Stimulated activated CD8-positive, alpha-beta memory T cell treated with anti-CD3 and anti-CD28 coated beads, Interleukin-12 subunit alpha, Interleukin-12 subunit beta, amount 100 ng/mL, for 24 hours (primary cell): ENCODE data around the gene CRABP2.

ENCODE experiments used
- DNase-seq: peaks from one replicate; pipeline ENCODE4 v3.0.0-alpha.2; 2020; ENCODE audit errors: extremely low read depth

The CRABP2 gene

GRCh38 chr1:156705321-156705917 lies at the start of gene CRABP2:
CRABP2 (minus strand) TSS chr1:156705583; CDS start chr1:156705446, 137 bp downstream.
- DNase-seq, result no peak

GRCh38 chr1:156754219-156754618 lies 48.8 kb upstream of the CRABP2 start:
- no peak for DNase-seq

GRCh38 chr1:156752843-156753482 lies 47.6 kb upstream of the CRABP2 start:
- no peak for DNase-seq

- DNase-seq, result peak; percentile 91
These were observed 46.5 kb upstream of the CRABP2 start for GRCh38 chr1:156751757-156752481.

GRCh38 chr1:156751451-156751756 lies 46.0 kb upstream of the CRABP2 start, which contains the start of gene HDGF:
HDGF (minus strand) TSS chr1:156751675; CDS start chr1:156751429, 246 bp downstream.
- no peak for DNase-seq

GRCh38 chr1:156750711-156751450 lies 45.5 kb upstream of the CRABP2 start:
- DNase-seq, result no peak

- no peak for DNase-seq
These were observed 44.8 kb upstream of the CRABP2 start for GRCh38 chr1:156750191-156750672.

GRCh38 chr1:156749419-156750118 lies 44.2 kb upstream of the CRABP2 start:
- DNase-seq, result no peak

- DNase-seq, result no peak
These were observed 43.5 kb upstream of the CRABP2 start for GRCh38 chr1:156748670-156749418.

GRCh38 chr1:156747742-156748669 lies 42.6 kb upstream of the CRABP2 start:
- no peak for DNase-seq

- DNase-seq, result no peak
These were observed 41.6 kb upstream of the CRABP2 start for GRCh38 chr1:156746728-156747631.

GRCh38 chr1:156746406-156746727 lies 41.0 kb upstream of the CRABP2 start:
- DNase-seq, result no peak

GRCh38 chr1:156745881-156746280 lies 40.5 kb upstream of the CRABP2 start:
- DNase-seq, result no peak

GRCh38 chr1:156744786-156745419 lies 39.5 kb upstream of the CRABP2 start:
- no peak for DNase-seq

GRCh38 chr1:156744344-156744743 lies 39.0 kb upstream of the CRABP2 start:
- DNase-seq, result no peak

- no peak for DNase-seq
These were observed 38.3 kb upstream of the CRABP2 start for GRCh38 chr1:156743367-156744302.

GRCh38 chr1:156742801-156743200 lies 37.4 kb upstream of the CRABP2 start:
- DNase-seq, result no peak
